Mammary epithelial cell (primary cell): ENCODE results near the gene ERCC8.

Source experiments
- EZH2 ChIP-seq: IDR thresholded peaks from 2 replicates; pipeline ENCODE4 v1.6.1; 2012; ENCODE audit warnings: low read length, inconsistent platforms, borderline replicate concordance
- TF ChIP-seq, protein P1 (sequence below), 2 donors: IDR thresholded peaks in 1 of 2; conservative IDR thresholded peaks in 1 of 2; 2 replicates each; pipeline ENCODE4 v1.5.1; 2011 to 2012; ENCODE audit warnings: inconsistent platforms in 2 of 2, low read length in 2 of 2, mild to moderate bottlenecking in 2 of 2, control low read depth in 1 of 2, low read depth in 1 of 2; ENCODE audit not compliant: insufficient read depth in 1 of 2; ENCODE audit errors: extremely low read depth in 1 of 2

DNA sequence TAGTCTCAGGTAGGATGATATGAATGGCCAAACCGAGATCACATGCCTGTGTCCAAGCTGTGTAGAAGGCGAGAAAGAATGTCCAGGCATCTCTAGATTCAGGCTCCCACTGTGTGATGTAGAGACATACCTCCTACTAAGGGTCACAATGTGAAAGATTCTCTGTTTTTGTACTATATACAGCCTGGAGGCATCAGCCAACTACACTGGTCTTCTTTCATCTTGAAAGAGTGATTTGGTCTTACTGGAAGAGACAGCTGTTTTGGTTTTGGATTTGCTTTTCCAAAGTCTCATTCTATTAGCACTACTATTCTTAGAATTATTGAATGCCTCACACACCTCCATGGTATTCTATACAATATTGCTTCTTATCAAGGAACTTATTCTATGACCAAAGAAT lies 26.4 kb downstream of the ERCC8 start:
- TF ChIP-seq, protein P1, sequence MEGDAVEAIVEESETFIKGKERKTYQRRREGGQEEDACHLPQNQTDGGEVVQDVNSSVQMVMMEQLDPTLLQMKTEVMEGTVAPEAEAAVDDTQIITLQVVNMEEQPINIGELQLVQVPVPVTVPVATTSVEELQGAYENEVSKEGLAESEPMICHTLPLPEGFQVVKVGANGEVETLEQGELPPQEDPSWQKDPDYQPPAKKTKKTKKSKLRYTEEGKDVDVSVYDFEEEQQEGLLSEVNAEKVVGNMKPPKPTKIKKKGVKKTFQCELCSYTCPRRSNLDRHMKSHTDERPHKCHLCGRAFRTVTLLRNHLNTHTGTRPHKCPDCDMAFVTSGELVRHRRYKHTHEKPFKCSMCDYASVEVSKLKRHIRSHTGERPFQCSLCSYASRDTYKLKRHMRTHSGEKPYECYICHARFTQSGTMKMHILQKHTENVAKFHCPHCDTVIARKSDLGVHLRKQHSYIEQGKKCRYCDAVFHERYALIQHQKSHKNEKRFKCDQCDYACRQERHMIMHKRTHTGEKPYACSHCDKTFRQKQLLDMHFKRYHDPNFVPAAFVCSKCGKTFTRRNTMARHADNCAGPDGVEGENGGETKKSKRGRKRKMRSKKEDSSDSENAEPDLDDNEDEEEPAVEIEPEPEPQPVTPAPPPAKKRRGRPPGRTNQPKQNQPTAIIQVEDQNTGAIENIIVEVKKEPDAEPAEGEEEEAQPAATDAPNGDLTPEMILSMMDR (conservative IDR thresholded peaks at IDR 0.05 in 1 of 2, IDR thresholded peaks at IDR 0.05 in 1 of 2; ENCODE audit: extremely low read depth in 1 of 2, insufficient read depth in 1 of 2, low read depth in 1 of 2, low read length in 2 of 2): no peak
- TF ChIP-seq EZH2: no peak
